Myocyte (in vitro differentiated cells): ENCODE data around the gene UNKL. TPM values are rescaled to one million over a fixed set of nuclear protein-coding genes. Genes with fewer than 3 reads are reported as not detected.

Source experiments
- DNase-seq: peaks from one replicate; pipeline ENCODE4 v3.0.0-alpha.2; 2012; ENCODE audit warnings: low read depth
- total RNA-seq: library from RNA; depleted of rRNA; stranded (reverse); fragments of >200 nt; gene quantifications from 2 replicates; pipeline ENCODE4 v1.2.3, GENCODE V29; 2014

Gene UNKL
- total RNA-seq, 1 donor from 2014 or later: 18.9 TPM

DNA sequence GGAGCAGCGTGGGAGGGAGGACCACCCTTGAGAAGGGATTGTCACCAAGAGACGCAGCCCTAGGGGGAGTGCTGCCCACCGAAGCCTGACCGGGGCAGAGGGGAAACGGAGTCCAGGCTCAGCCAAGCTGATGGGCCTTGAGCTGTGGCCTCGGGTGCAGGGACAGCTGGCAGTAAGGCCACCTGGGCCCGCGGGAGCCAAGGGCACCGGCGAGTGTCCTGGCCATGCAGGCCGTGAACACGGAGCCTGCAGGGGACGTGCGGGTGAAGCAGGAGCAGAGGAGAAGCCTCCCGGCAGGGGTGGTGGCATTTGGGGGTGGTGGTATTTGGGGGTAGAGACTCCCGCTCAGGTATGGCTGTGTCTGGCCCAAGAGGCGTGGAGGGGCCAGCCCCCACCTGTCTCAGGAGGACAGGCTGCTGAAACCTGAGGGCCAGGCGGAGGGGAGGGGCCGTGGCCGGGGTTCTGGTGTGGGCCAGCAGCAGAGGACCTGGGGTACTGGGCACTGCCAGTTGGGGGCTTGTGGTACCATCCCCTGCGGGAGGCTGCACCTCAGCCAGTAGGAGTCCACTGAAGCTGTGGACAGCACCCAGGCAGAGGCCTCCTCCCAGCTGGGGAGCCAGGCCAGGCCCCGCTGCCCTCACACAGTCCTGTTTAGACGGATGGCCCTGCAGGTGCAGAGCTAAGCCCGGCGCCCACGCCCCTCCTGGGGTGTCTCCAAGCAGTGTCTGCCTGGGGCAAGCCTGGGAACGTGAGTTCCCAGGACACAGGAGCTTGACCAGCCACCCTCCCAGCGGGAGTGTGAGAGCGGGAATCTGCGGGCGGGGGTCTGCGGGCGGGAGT lies 58.2 kb downstream of the UNKL start:
- no peak for DNase-seq

- DNase-seq: no peak
Measured at GRCh38 chr16:1355591-1355990, 58.9 kb downstream of the UNKL start.

DNA sequence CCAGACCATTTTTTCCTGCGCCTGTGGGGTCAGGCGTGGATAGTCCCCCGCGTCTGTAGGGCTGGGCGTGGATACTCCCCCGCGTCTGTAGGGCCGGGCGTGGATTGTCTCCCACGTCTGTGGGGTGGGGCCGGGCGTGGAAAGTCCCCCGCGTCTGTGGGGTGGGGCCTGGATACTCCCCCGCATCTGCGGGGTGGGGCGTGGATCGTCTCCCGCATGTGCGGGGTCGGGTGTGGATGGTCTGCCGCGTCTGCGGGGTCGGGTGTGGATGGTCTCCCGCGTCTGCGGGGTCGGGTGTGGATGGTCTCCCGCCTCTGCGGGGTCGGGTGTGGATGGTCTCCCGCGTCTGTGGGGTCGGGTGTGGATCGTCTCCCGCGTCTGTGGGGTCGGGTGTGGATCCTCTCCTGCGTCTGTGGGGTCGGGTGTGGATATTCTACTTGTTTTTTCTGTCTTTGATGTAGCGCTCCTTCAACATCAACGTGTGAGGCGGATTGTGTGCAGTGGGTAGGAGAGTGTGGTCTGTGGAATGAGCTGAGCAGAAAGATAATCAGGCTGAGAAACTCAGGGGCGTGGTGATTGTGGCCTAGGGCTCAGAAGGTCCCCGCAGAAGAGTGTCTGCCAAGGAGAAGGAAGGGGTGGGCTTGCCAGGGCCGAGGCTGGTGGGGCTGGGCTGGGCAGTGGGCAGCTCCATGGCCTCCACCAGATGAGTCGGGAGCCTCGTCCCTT lies 59.5 kb downstream of the UNKL start:
- DNase-seq: no peak

- DNase-seq: peak; percentile 87
Measured at GRCh38 chr16:1351582-1352362, 62.7 kb downstream of the UNKL start, which contains the start of the genes GNPTG and TSR3. Gene GNPTG, plus strand, starts transcription at chr16:1351931. Its CDS starts 35 bp downstream, at chr16:1351966. Gene TSR3, minus strand, starts transcription at chr16:1351878. Its CDS starts 74 bp downstream, at chr16:1351804.

- no peak for DNase-seq
Measured at GRCh38 chr16:1351215-1351581, 63.3 kb downstream of the UNKL start.

GRCh38 chr16:1350691-1351090 lies 63.8 kb downstream of the UNKL start:
- DNase-seq: no peak

- DNase-seq: no peak
Measured at GRCh38 chr16:1349951-1350350, 64.6 kb downstream of the UNKL start.

DNA sequence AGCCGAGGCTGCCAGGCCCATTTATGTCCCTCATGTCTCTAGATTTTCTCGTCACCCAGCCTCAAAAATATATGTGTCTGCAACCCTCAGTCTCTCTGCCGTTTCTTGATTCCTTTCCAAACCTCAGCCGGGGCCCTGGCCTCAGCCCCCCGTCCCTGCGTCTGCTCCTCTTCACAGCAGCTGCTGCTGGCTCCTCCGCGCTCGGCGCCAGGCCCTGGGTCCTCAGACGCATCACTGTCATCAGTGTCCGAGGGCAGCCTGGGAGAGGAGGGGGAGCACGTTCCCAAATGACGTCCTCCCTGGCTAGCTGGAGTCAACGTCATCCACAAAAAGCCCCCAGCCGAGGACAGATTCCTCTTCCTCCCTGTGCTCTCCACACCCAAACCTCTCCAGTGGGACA lies 65.2 kb downstream of the UNKL start:
- no peak for DNase-seq

- DNase-seq: no peak
Measured at GRCh38 chr16:1348926-1349325, 65.6 kb downstream of the UNKL start.

DNA sequence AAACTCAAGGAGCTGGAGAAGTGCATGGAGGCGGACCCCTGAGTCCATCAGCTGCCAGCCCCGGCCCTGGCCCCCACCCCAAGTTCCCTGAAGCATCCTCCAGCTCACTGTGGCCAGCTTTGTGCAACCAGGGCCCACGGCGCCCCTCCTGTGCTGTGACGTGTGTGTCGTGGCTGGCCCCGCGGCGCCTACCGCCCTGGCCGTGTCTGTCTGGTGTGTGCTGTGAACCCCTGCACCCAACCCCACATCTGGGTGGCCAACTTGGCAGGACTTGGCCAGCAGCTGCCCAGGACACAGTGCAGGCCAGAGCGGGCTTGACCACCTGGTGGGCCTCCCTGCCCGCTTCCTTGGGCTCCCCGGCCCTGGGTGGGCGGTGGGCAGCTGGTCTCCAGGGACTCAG lies 66.1 kb downstream of the UNKL start:
- DNase-seq: no peak

- DNase-seq: no peak
Measured at GRCh38 chr16:1347962-1348361, 66.5 kb downstream of the UNKL start.

GRCh38 chr16:1347286-1347855 lies 67.1 kb downstream of the UNKL start:
- DNase-seq: no peak

GRCh38 chr16:1346422-1347285 lies 67.8 kb downstream of the UNKL start:
- no peak for DNase-seq

DNA sequence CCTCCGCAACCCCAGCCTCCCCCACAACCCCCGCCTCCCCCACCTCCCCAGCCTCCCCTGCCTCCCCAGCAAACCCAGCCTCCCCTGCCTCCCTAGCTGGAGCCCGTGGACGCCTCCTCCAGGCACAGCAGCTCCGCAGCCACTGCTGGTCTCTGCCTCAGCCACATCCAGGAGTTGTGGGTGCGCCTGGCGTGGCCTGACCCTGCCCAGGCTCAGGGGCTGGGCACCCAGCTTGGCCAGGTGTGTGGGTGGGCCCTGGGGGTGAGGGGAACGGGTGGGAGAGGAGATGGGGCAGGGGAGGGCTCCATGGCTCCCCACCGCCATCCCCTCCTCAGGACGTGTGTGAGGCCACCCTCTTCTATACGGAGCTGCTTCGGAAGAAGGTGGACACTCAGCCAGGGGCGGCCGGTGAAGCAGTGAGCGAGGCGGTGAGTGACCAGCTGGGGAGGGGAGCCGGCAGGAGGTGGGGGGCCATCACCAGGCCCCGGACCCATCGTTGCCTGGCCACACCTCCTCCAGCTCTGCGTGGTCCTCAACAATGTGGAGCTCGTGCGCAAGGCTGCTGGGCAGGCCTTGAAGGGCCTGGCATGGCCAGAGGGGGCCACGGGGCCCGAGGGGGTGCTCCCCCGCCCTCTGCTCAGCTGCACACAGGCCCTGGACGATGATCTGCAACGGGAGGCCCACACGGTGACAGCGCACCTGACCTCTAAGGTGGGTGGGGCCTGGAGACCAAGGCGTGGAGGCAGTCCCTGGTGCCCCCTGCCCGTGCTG lies 68.7 kb downstream of the UNKL start:
- no peak for DNase-seq

- peak; percentile 82 for DNase-seq
Measured at GRCh38 chr16:1345087-1345486, 69.4 kb downstream of the UNKL start.

DNA sequence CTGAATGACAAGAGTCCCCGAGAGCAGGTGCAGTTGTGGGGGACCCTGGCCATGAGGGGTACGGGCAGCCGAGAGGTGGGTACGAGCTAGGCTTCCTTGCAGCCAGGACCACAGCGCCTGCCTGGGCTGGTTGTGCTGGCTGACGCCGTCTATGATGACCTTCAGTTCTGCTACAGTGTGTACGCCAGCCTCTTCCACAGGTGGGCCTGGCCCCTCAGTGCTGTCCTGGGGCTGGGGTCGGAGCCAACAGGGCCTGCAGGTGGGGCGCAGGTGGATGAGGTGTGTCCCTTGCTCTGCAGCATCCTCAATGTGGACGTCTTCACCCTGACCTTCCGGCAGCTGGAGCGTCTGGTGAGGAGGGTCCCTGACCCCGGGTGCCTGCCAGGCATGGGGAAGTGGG lies 70.0 kb downstream of the UNKL start:
- no peak for DNase-seq

- peak; percentile 33 for DNase-seq
Measured at GRCh38 chr16:1343428-1344242, 70.9 kb downstream of the UNKL start.

DNA sequence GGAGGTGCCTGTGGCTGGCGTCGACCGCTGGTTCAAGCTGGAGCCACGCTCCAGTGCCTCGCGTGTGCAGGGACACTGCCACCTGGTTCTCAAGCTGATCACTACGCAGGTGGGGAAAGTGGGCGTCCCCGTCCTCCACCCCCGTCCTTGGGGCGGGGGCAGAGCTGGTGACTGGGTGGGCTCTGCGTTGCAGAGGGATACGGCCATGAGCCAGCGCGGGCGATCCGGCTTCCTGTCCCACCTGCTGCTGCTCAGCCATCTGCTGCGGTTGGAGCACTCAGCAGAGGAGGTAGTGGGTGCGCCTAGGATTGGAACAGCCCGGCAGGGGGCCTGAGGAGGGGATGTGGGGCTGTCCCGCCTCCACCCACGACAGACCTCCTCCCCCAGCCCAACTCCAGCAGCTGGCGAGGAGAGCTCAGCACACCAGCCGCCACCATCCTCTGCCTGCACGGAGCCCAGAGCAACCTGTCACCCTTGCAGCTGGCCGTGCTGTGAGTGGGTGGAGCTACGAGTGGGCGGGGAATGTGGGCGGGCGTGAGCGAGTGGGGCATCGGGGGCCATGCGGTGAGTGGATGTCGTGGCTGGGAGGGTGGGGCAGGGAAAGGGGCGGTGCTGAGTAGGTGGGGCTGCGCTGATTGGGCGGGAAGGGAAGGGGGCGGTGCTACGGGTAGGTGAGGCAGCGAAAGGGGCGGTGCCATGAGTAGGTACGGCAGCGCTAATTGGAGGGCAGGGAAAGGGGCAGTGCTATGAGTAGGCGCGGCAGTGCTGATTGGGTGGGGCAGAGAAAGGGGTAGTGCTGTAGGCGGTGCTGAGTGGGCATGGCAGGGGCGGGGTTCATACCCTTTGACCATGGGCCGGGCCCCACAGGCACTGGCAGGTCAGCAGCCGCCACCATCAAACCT lies 71.7 kb downstream of the UNKL start:
- DNase-seq: peak; percentile 90
